ENCODE results near the gene TNFAIP2.

DNA sequence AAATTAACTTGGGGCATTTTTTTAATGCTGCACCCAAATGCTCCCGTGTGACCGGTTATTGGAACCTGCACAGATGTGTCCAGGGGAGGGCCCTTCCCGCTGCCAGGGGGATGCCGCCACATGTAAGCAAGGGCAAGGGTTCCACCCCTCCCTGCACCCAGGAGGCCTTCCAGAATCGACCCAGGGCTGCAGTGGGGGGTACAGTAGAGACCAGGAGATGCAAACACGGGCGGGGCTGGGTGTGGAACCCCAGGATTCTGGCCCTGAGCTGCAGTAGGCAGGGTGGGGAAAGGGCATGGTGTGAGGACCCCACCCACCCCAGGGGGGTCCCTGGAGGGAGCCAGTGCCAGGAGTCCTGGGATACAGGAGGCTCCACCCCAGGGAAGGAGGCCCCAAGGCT, 54.1 kb downstream of the TNFAIP2 start:
- TF ChIP-seq, protein P1, sequence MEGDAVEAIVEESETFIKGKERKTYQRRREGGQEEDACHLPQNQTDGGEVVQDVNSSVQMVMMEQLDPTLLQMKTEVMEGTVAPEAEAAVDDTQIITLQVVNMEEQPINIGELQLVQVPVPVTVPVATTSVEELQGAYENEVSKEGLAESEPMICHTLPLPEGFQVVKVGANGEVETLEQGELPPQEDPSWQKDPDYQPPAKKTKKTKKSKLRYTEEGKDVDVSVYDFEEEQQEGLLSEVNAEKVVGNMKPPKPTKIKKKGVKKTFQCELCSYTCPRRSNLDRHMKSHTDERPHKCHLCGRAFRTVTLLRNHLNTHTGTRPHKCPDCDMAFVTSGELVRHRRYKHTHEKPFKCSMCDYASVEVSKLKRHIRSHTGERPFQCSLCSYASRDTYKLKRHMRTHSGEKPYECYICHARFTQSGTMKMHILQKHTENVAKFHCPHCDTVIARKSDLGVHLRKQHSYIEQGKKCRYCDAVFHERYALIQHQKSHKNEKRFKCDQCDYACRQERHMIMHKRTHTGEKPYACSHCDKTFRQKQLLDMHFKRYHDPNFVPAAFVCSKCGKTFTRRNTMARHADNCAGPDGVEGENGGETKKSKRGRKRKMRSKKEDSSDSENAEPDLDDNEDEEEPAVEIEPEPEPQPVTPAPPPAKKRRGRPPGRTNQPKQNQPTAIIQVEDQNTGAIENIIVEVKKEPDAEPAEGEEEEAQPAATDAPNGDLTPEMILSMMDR (IDR thresholded peaks at IDR 0.05; ENCODE audit: insufficient read depth, low read length, poor library complexity, severe bottlenecking): no peak
- no peak for TF ChIP-seq EZH2phosphoT487 (conservative IDR thresholded peaks at IDR 0.05; ENCODE audit: low read length)

Data from SU-DHL-6 (cell line).